ENCODE measurements around the gene ADPRHL1.

ADPRHL1 gene

GRCh38 chr13:113365971-113366588 lies 87.2 kb downstream of the ADPRHL1 start:
- DNase-seq (ENCODE audit: low read depth) = no peak
- no peak overlapping the region for H3K4me3 ChIP-seq (ENCODE audit: low read depth, low read length)
- no peak for TF ChIP-seq CTCF (conservative IDR thresholded peaks at IDR 0.05; ENCODE audit: low read depth, low read length)

GRCh38 chr13:113365583-113365970 lies 87.7 kb downstream of the ADPRHL1 start:
- TF ChIP-seq CTCF (conservative IDR thresholded peaks at IDR 0.05; ENCODE audit: low read depth, low read length) = no peak
- no peak overlapping the region for H3K4me3 ChIP-seq (ENCODE audit: low read depth, low read length)
- DNase-seq (ENCODE audit: low read depth) = no peak

GRCh38 chr13:113364901-113365582 lies 88.2 kb downstream of the ADPRHL1 start:
- H3K4me3 ChIP-seq (ENCODE audit: low read depth, low read length) = no peak overlapping the region
- TF ChIP-seq CTCF (conservative IDR thresholded peaks at IDR 0.05; ENCODE audit: low read depth, low read length) = no peak
- no peak for DNase-seq (ENCODE audit: low read depth)

- no peak for TF ChIP-seq CTCF (conservative IDR thresholded peaks at IDR 0.05; ENCODE audit: low read depth, low read length)
- DNase-seq (ENCODE audit: low read depth) = no peak
- peak overlapping the region; percentile 35 for H3K4me3 ChIP-seq (ENCODE audit: low read depth, low read length)
Measured at GRCh38 chr13:113364311-113364889, 88.9 kb downstream of the ADPRHL1 start.

GRCh38 chr13:113361406-113361805 lies 91.9 kb downstream of the ADPRHL1 start:
- TF ChIP-seq CTCF (conservative IDR thresholded peaks at IDR 0.05; ENCODE audit: low read depth, low read length) = no peak
- no peak overlapping the region for H3K4me3 ChIP-seq (ENCODE audit: low read depth, low read length)
- no peak for DNase-seq (ENCODE audit: low read depth)

- no peak for TF ChIP-seq CTCF (conservative IDR thresholded peaks at IDR 0.05; ENCODE audit: low read depth, low read length)
- DNase-seq (ENCODE audit: low read depth) = no peak
- no peak overlapping the region for H3K4me3 ChIP-seq (ENCODE audit: low read depth, low read length)
Measured at GRCh38 chr13:113360446-113360845, 92.8 kb downstream of the ADPRHL1 start.

Measured in choroid plexus epithelial cell (primary cell).